ENCODE results near the gene TRAPPC14.

The TRAPPC14 gene

GRCh38 chr7:100157334-100158228 is 942 bp downstream of the TRAPPC14 start:
- peak overlapping the region; percentile 93 for H3K27ac ChIP-seq
- DNase-seq (ENCODE audit: low spot score): peak; percentile 89
- POLR2A ChIA-PET (ENCODE audit: low non-redundant PET): interaction anchor here (0.8 to 1.0 kb wide), 3 partner anchors 9 to 270 kb away, joined by 3 to 4 read pairs (median 3); partner anchors contain the start of gene LAMTOR4
- CTCF ChIA-PET: interaction anchor here (0.5 to 0.6 kb wide), 2 partner anchors 13 to 208 kb away, joined by 3 read pairs; no protein-coding TSS in a partner anchor
- TF ChIP-seq, protein P1, sequence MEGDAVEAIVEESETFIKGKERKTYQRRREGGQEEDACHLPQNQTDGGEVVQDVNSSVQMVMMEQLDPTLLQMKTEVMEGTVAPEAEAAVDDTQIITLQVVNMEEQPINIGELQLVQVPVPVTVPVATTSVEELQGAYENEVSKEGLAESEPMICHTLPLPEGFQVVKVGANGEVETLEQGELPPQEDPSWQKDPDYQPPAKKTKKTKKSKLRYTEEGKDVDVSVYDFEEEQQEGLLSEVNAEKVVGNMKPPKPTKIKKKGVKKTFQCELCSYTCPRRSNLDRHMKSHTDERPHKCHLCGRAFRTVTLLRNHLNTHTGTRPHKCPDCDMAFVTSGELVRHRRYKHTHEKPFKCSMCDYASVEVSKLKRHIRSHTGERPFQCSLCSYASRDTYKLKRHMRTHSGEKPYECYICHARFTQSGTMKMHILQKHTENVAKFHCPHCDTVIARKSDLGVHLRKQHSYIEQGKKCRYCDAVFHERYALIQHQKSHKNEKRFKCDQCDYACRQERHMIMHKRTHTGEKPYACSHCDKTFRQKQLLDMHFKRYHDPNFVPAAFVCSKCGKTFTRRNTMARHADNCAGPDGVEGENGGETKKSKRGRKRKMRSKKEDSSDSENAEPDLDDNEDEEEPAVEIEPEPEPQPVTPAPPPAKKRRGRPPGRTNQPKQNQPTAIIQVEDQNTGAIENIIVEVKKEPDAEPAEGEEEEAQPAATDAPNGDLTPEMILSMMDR (conservative IDR thresholded peaks at IDR 0.05; ENCODE audit: low read depth): no peak

DNA sequence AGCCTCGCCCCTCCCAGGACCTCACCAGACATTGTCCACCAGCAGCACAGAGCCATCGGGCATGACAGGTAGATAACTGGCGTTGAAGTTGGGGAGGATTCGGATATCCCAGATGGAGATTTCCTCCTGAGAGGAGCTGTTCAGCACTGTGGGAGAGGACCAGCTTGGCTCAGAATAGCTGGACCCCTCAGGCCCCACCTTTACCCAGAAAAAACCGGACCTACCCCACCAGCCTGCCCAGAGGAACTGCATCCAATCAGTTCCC is 1.5 kb downstream of the TRAPPC14 start:
- POLR2A ChIA-PET (ENCODE audit: low non-redundant PET): interaction anchor here (1.0 kb wide), 1 partner anchor 25 kb away, joined by 3 read pairs; no protein-coding TSS in a partner anchor
- peak overlapping the region; percentile 93 for H3K27ac ChIP-seq

GRCh38 chr7:100156331-100157068 is 2.0 kb downstream of the TRAPPC14 start:
- DNase-seq (ENCODE audit: low spot score): no peak
- POLR2A ChIA-PET (ENCODE audit: low non-redundant PET): no interaction called here
- TF ChIP-seq, protein P1 (conservative IDR thresholded peaks at IDR 0.05; ENCODE audit: low read depth): no peak
- H3K27ac ChIP-seq: peak overlapping the region; percentile 93
- CTCF ChIA-PET: interaction anchor here (0.5 to 1.1 kb wide), 2 partner anchors 24 to 30 kb away, joined by 3 to 5 read pairs; partner anchors contain the start of gene MBLAC1

More for the DNA sequence above, 1.5 kb downstream of the TRAPPC14 start:
- no peak for DNase-seq (ENCODE audit: low spot score)
- TF ChIP-seq, protein P1 (conservative IDR thresholded peaks at IDR 0.05; ENCODE audit: low read depth): no peak
- CTCF ChIA-PET: interaction anchor here (0.5 kb wide), 1 partner anchor 30 kb away, joined by 5 read pairs; the partner anchor contains the start of gene MBLAC1

DNA sequence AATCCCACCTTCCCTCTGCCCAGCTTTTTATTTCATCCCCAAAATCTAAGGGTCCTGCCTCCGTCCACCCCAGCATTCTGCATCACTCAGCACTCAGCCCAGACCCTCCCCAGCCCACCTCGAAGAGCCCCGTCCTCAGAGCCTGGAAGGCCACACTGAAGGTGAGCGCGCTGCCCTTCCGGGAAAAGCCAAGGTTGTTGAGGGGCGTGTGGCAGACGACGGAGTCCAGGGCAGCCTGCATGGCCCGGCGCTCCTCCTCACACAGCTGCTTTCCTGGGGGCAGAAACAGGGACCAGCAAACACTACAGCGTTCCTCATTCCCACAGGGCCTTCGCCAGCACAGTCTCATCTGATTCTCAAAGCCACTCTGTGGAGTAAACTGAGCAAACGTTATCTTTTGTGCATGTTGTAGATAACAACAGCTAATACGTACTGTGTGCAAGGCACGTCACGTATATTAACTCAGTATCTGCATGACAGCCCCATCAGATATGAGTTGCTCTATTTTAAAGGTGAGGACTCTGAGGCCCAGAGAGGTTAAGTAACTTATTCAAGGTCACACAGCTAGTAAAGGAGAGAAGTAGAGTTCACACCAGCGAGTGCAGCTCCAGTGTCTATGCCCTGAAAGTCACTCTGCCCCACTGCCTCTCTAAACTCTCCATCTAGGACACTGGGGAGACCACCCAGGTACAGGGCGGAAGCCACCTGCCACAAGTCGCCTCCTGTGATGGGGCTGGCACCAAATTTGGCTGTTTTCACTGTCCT is 2.8 kb downstream of the TRAPPC14 start:
- peak overlapping the region; percentile 93 for H3K27ac ChIP-seq
- CTCF ChIA-PET: interaction anchor here (0.6 to 1.1 kb wide), 2 partner anchors 21 to 23 kb away, joined by 3 read pairs; no protein-coding TSS in a partner anchor

DNA sequence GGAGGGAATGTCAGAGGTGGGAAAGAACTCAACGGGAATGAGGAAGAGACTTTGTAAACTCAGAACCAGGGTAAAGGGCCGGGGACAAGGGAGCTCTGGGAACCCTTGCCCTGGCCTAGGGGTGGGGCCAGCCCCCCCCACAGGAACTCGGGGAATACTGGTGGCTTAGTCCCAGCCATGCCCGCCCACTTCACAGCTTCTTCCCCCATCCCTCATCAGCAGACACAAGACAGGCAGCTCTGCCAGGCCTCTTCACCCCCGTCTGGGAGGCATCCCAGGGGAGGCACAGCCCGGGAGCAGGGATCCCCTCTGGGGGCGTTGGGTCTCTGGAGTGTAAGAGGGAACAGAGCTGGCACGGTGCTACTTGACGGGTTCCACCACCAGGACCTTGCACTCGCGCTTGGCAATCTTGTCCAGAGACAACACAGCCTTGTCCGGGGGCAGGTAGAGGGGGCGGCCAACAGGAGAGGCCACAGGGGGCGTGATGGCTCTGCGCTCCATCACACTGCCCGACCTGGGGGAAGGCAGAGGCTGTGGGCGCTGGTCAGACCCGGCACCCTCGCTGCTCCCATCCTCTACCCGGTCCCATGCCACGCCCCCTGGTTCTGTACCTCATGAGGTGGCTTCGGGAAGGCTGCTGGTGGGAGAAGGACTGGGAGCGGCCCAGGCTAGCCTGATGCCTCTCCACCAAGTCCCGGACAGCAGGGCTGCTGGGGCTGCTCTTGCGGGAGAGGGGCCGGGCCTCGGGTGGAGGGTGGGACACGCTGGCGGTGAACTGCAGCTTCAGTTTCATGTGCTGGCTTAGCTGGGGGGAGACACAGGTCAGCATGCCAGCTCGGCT is 3.7 kb downstream of the TRAPPC14 start:
- ChIA-PET CTCF (interaction anchor here (0.6 to 1.1 kb wide), 4 partner anchors 22 to 989 kb away, joined by 3 to 7 read pairs (median 3); no protein-coding TSS in a partner anchor), POLR2A (ENCODE audit: low non-redundant PET) (interaction anchor here (0.6 to 1.4 kb wide), 2 partner anchors 62 to 273 kb away, joined by 3 to 4 read pairs; partner anchors contain the start of gene ZCWPW1)
- peak overlapping the region; percentile 93 for H3K27ac ChIP-seq
- TF ChIP-seq, protein P1 (conservative IDR thresholded peaks at IDR 0.05; ENCODE audit: low read depth): no peak
- DNase-seq (ENCODE audit: low spot score): no peak

More for the DNA sequence above, 2.8 kb downstream of the TRAPPC14 start:
- TF ChIP-seq, protein P1 (conservative IDR thresholded peaks at IDR 0.05; ENCODE audit: low read depth): no peak
- no peak for DNase-seq (ENCODE audit: low spot score)
- POLR2A ChIA-PET (ENCODE audit: low non-redundant PET): interaction anchor here (0.5 to 1.4 kb wide), 2 partner anchors 21 to 273 kb away, joined by 4 read pairs; partner anchors contain the start of gene ZCWPW1
